SU-DHL-6 (cell line): ENCODE measurements around the gene ZBED5.

Source experiments
- H2AFZ ChIP-seq: fragments of 200-600 bp; sonication (generic); 2 replicates; pipeline ENCODE4 v1.6.1; 2014; ENCODE audit warnings: low read depth, mild to moderate bottlenecking, moderate library complexity, mixed read lengths, antibody characterized with exemption, low read length; ENCODE audit not compliant: severe bottlenecking
- H3F3A ChIP-seq: fragments of 200-600 bp; shearing (Covaris generic); 2 replicates; pipeline ENCODE4 v1.6.0; 2016; ENCODE audit warnings: antibody characterized with exemption, mild to moderate bottlenecking; ENCODE audit not compliant: insufficient read depth
- H3K27ac ChIP-seq: fragments of 200-600 bp; sonication (generic); 2 replicates; pipeline ENCODE4 v1.5.1; 2016; ENCODE audit warnings: low read depth, mild to moderate bottlenecking, low read length, moderate library complexity, mixed read lengths
- H3K27me3 ChIP-seq: fragments of 200-600 bp; sonication (generic), shearing (Covaris generic); 2 replicates; pipeline ENCODE4 v1.6.0; 2014; ENCODE audit warnings: mild to moderate bottlenecking, low read length
- H3K36me3 ChIP-seq: fragments of 200-600 bp; sonication (generic); 2 replicates; pipeline ENCODE4 v1.6.1; 2014; ENCODE audit warnings: mild to moderate bottlenecking, low read length, mixed read lengths
- H3K4me2 ChIP-seq: fragments of 300-600, 200-600 bp; shearing (Covaris generic), sonication (generic); 2 replicates; pipeline ENCODE4 v1.6.0; 2014; ENCODE audit warnings: low read length, low read depth, mild to moderate bottlenecking; ENCODE audit not compliant: poor library complexity, severe bottlenecking
- H3K4me3 ChIP-seq: fragments of 200-600 bp; sonication (generic); 2 replicates; pipeline ENCODE4 v1.5.1; 2014; ENCODE audit warnings: antibody characterized with exemption, low read length, mild to moderate bottlenecking, mixed read lengths; ENCODE audit not compliant: insufficient read depth, poor library complexity, severe bottlenecking
- H3K79me2 ChIP-seq: fragments of 200-600 bp; sonication (generic); 2 replicates; pipeline ENCODE4 v1.6.1; 2014; ENCODE audit warnings: mild to moderate bottlenecking, low read length, moderate library complexity; ENCODE audit not compliant: insufficient read depth
- H3K9ac ChIP-seq: fragments of 200-600 bp; sonication (generic); 2 replicates; pipeline ENCODE4 v1.7.0; 2014; ENCODE audit warnings: mild to moderate bottlenecking, low read length
- H3K9me2 ChIP-seq: fragments of 200-600 bp; sonication (generic); replicated peaks from 2 replicates; pipeline ENCODE4 v1.6.1; 2014; ENCODE audit warnings: low read length; ENCODE audit not compliant: insufficient read depth
- H3K9me3 ChIP-seq: fragments of 200-600 bp; sonication (generic); 2 replicates; pipeline ENCODE4 v1.6.1; 2014; ENCODE audit warnings: low read length, mixed read lengths; ENCODE audit not compliant: insufficient read depth
- H4K20me1 ChIP-seq: fragments of 200-600 bp; sonication (generic); 2 replicates; pipeline ENCODE4 v1.6.1; 2014; ENCODE audit warnings: low read depth, mild to moderate bottlenecking, antibody characterized with exemption, low read length, moderate library complexity, mixed read lengths
- EZH2phosphoT487 ChIP-seq: fragments of 200-600 bp; sonication (generic), shearing (Covaris generic); conservative IDR thresholded peaks from 2 replicates; pipeline ENCODE4 v1.6.1; 2018; ENCODE audit warnings: mild to moderate bottlenecking, antibody characterized with exemption, low read length, moderate library complexity, mixed read lengths
- TF ChIP-seq, protein P1 (sequence below): fragments of 200-600 bp; sonication (generic); IDR thresholded peaks from one replicate; pipeline ENCODE4 v1.5.1; 2017; ENCODE audit warnings: antibody characterized with exemption, mild to moderate bottlenecking, low read length, moderate library complexity; ENCODE audit not compliant: insufficient read depth, poor library complexity, severe bottlenecking

The ZBED5 gene

DNA sequence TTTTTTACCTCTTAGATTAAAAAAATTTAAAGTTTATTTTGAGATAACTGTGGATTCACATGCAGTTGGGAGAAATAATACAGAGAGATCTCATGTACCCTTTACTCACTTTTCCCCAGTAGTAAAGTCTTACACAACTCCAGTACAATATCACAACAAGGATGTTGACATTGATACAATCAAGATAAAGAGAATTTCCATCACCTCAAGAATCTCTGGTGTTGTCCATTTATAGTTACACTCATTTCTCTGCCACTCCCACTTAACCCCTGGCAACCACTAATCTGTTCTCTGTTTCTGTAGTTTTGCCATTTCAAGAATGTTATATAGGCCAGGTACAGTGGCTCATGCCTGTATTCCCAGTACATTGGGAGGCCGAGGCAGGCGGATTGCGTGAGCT lies 10.5 kb upstream of the ZBED5 start:
- H3K27me3 ChIP-seq, result no peaks in the 10 kb centered on the region
- H3K4me2 ChIP-seq, result no peak overlapping the region
- no peaks in the 10 kb centered on the region for H3K9me2 ChIP-seq
- peaks cover 6% of the 10 kb centered on the region; the same call in 1 of the 2 replicates for H3F3A ChIP-seq
- H3K79me2 ChIP-seq, result no peaks in the 10 kb centered on the region
- no peak for TF ChIP-seq EZH2phosphoT487
- TF ChIP-seq, protein P1, sequence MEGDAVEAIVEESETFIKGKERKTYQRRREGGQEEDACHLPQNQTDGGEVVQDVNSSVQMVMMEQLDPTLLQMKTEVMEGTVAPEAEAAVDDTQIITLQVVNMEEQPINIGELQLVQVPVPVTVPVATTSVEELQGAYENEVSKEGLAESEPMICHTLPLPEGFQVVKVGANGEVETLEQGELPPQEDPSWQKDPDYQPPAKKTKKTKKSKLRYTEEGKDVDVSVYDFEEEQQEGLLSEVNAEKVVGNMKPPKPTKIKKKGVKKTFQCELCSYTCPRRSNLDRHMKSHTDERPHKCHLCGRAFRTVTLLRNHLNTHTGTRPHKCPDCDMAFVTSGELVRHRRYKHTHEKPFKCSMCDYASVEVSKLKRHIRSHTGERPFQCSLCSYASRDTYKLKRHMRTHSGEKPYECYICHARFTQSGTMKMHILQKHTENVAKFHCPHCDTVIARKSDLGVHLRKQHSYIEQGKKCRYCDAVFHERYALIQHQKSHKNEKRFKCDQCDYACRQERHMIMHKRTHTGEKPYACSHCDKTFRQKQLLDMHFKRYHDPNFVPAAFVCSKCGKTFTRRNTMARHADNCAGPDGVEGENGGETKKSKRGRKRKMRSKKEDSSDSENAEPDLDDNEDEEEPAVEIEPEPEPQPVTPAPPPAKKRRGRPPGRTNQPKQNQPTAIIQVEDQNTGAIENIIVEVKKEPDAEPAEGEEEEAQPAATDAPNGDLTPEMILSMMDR, result no peak
- no peaks in the 10 kb centered on the region for H4K20me1 ChIP-seq
- no peak overlapping the region for H2AFZ ChIP-seq
- no peak overlapping the region for H3K9ac ChIP-seq
- H3K36me3 ChIP-seq, result no peaks in the 10 kb centered on the region
- no peaks in the 10 kb centered on the region for H3K9me3 ChIP-seq
- no peak overlapping the region for H3K4me3 ChIP-seq
- H3K27ac ChIP-seq, result no peak overlapping the region

DNA sequence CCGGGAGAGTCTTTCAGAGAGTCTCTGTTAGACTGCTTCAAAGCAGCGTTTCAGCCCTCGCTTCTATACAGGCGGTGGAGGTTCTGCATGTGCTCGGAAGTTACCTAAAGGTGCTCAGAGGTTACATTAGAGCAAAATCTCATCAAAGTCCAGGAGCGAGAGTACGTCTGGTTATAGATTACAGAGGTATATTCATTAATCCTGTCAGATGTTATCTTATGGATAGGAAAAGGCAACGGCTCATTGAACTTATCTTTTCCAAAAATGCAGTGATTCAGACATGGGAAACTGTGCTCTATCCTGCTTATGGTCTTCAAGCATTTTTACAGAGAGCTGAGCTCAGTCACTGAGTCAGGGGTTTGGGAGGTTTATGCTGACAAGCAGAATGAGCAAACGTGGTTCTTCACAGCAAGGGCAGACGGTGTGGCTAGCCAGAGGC lies 9.1 kb upstream of the ZBED5 start:
- H3K9me2 ChIP-seq, result no peaks in the 10 kb centered on the region
- H4K20me1 ChIP-seq, result no peaks in the 10 kb centered on the region
- H3K36me3 ChIP-seq, result no peaks in the 10 kb centered on the region
- H2AFZ ChIP-seq, result no peak overlapping the region
- H3F3A ChIP-seq, result peaks cover 6% of the 10 kb centered on the region; the same call in 1 of the 2 replicates
- H3K9me3 ChIP-seq, result no peaks in the 10 kb centered on the region
- no peaks in the 10 kb centered on the region for H3K27me3 ChIP-seq
- TF ChIP-seq EZH2phosphoT487, result no peak
- TF ChIP-seq, protein P1, result no peak
- H3K4me3 ChIP-seq, result no peak overlapping the region
- no peaks in the 10 kb centered on the region for H3K79me2 ChIP-seq
- no peak overlapping the region for H3K4me2 ChIP-seq
- H3K9ac ChIP-seq, result no peak overlapping the region
- no peak overlapping the region for H3K27ac ChIP-seq

DNA sequence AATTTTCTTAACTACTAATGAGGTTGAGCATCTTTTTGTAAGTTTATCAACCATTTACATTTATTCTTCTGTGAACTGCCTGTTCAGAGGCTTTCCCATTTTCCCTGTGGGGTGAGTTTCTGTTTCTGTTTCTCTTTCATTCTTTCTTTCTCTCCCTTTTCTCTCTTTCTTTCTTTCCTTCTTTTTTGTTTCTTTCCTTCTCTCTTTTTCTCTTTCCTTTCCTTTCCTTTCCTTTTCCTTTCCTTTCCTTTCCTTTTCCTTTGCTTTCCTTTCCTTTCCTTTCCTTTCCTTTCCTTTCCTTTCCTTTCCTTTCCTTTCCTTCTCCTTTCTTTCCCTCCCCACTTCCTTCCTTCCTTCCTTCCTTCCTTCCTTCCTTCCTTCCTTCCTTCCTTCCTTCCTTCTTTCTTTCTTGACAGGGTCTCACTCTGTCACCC lies 8.0 kb upstream of the ZBED5 start:
- Histone ChIP-seq H2AFZ (no peak overlapping the region), H3K36me3 (no peaks in the 10 kb centered on the region), H3K9ac (no peak overlapping the region), H4K20me1 (no peaks in the 10 kb centered on the region), H3F3A (peaks cover 6% of the 10 kb centered on the region; the same call in 1 of the 2 replicates), H3K9me2 (no peaks in the 10 kb centered on the region), H3K9me3 (no peaks in the 10 kb centered on the region), H3K27ac (no peak overlapping the region), H3K27me3 (no peaks in the 10 kb centered on the region), H3K79me2 (no peaks in the 10 kb centered on the region), H3K4me3 (no peak overlapping the region), H3K4me2 (no peak overlapping the region)
- no peak for TF ChIP-seq EZH2phosphoT487
- TF ChIP-seq, protein P1, result no peak
